Gastroesophageal sphincter (tissue), 4 donors: ENCODE measurements around the gene DMKN. TPM values are rescaled to one million over a fixed set of nuclear protein-coding genes. Genes with fewer than 3 reads are reported as not detected.

Experiments
- ATAC-seq: fragments of 150-250 bp; one replicate; pipeline ENCODE4 v1.9.1; 2016; ENCODE audit warnings: mild to moderate bottlenecking, moderate library complexity
- H3K27ac ChIP-seq, 4 donors: fragments of 200-600 bp; sonication (generic) in 3 of 4; 1 replicate in 3 of 4; 2 replicates in 1 of 4; pipeline ENCODE4 v1.5.1; 2016 to 2019
- H3K27me3 ChIP-seq: fragments of 200-600 bp; sonication (generic); one replicate; pipeline ENCODE4 v1.5.1; 2019
- H3K36me3 ChIP-seq, 2 donors: fragments of 200-600 bp; sonication (generic); one replicate each; pipeline ENCODE4 v1.5.1; 2019; ENCODE audit warnings: control low read depth in 1 of 2
- H3K4me1 ChIP-seq, 3 donors: fragments of 200-600 bp; sonication (generic); 1 replicate in 2 of 3; 2 replicates in 1 of 3; pipeline ENCODE4 v1.5.1; 2016 to 2019; ENCODE audit warnings: control low read depth in 2 of 3
- H3K4me3 ChIP-seq, 2 donors: fragments of 200-600 bp; sonication (generic); one replicate each; pipeline ENCODE4 v1.5.1; 2019; ENCODE audit warnings: mild to moderate bottlenecking in 1 of 2, moderate library complexity in 1 of 2
- H3K9me3 ChIP-seq, 3 donors: fragments of 200-600 bp; sonication (generic); one replicate each; pipeline ENCODE4 v1.5.1; 2017 to 2019; ENCODE audit warnings: control low read depth in 2 of 3
- EP300 ChIP-seq: sonication (generic); formaldehyde crosslinking; IDR thresholded peaks from one replicate; pipeline ENCODE4 v1.6.1; 2017; ENCODE audit warnings: antibody characterized with exemption, mild to moderate bottlenecking
- POLR2A ChIP-seq, 2 donors: fragments of 450-650 bp; IDR thresholded peaks; one replicate each; pipeline ENCODE4 v1.6.1; 2017; ENCODE audit warnings: antibody characterized with exemption in 2 of 2, mild to moderate bottlenecking in 2 of 2, moderate library complexity in 1 of 2
- POLR2AphosphoS5 ChIP-seq: sonication (generic); formaldehyde crosslinking; IDR thresholded peaks from one replicate; pipeline ENCODE4 v1.6.1; 2017; ENCODE audit warnings: antibody characterized with exemption
- WGBS, 2 donors: methylation state at CpG; one replicate each; pipeline ENCODE4 v1.1.5; 2018; ENCODE audit warnings: low coverage in 1 of 2; 5-methylcytosine and 5-hydroxymethylcytosine counted together
- total RNA-seq, 4 donors: library from RNA; depleted of rRNA; stranded (reverse); fragments of >200 nt; gene quantifications; one replicate each; pipeline ENCODE4 v1.1.0, GENCODE V29; 2016
- TF ChIP-seq, protein P1 (sequence below), 4 experiments: fragments of 200-600 bp in 2 of 4; fragments of 450-650 bp in 2 of 4; sonication (generic) in 1 of 4; IDR thresholded peaks; one replicate each; pipeline ENCODE4 v1.5.1; 2017 to 2019; ENCODE audit warnings: antibody characterized with exemption in 4 of 4, mild to moderate bottlenecking in 2 of 4, moderate library complexity in 2 of 4

Gene DMKN
- total RNA-seq, 4 donors from 2014 or later, result 5.6 to 20.0 (median 9.0) TPM

DNA sequence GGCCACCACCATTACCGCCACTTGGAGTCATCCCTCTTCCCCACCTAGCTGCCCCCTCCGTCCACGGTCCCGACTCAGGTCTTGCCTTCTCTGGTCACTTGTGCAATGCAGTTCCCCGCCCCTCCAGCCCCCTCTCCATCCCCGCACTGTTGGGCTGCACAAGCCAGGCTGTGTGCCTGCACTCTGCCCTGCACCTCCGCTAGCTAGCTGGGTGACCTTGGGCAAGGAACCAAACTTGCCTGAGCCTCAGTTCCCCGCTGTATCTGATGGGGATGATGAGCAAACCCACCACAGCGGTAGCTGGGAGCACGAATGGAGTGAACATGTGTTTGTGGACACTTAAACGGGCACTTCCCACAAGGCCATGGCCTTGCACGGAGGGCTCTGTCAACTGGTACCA, 26.4 kb upstream of the DMKN start:
- TF ChIP-seq POLR2A (IDR thresholded peaks at IDR 0.05) (no peak), POLR2AphosphoS5 (no peak), EP300 (no peak)
- TF ChIP-seq, protein P1, sequence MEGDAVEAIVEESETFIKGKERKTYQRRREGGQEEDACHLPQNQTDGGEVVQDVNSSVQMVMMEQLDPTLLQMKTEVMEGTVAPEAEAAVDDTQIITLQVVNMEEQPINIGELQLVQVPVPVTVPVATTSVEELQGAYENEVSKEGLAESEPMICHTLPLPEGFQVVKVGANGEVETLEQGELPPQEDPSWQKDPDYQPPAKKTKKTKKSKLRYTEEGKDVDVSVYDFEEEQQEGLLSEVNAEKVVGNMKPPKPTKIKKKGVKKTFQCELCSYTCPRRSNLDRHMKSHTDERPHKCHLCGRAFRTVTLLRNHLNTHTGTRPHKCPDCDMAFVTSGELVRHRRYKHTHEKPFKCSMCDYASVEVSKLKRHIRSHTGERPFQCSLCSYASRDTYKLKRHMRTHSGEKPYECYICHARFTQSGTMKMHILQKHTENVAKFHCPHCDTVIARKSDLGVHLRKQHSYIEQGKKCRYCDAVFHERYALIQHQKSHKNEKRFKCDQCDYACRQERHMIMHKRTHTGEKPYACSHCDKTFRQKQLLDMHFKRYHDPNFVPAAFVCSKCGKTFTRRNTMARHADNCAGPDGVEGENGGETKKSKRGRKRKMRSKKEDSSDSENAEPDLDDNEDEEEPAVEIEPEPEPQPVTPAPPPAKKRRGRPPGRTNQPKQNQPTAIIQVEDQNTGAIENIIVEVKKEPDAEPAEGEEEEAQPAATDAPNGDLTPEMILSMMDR (IDR thresholded peaks at IDR 0.05), result no peak
- Histone ChIP-seq H3K9me3 (no peaks in the 10 kb centered on the region), H3K36me3 (peaks cover 0 to 8% of the 10 kb centered on the region in 2 donors), H3K27ac (no peak overlapping the region), H3K4me3 (no peak overlapping the region), H3K4me1 (peaks cover 0 to 8% (median 7%) of the 10 kb centered on the region in 3 donors), H3K27me3 (peaks cover 18% of the 10 kb centered on the region)
- 81 to 87% methylated on average over 3 to 4 of the region's 12 CpGs for WGBS, 2 donors
- no peak for ATAC-seq

DNA sequence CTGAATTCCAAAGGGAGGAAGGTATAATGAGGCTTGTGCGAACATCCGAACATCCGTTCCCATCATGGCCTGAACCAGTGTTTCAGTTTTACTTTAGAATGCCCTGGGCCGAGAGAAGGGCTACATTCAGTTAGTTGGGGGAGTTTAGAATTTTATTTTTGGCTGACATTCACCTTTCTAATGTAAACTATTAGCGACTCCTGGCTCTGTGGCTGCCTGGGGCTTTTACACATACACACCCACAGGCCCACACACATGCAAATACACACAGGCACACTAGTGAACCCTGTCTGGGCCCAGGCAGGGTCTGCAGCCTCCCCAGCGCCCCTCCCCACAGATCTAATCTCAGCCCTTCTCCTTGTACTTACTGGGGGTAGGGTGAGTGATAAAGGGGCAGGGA, 25.9 kb upstream of the DMKN start:
- Histone ChIP-seq H3K9me3 (no peaks in the 10 kb centered on the region), H3K36me3 (peaks cover 0 to 8% of the 10 kb centered on the region in 2 donors)

DNA sequence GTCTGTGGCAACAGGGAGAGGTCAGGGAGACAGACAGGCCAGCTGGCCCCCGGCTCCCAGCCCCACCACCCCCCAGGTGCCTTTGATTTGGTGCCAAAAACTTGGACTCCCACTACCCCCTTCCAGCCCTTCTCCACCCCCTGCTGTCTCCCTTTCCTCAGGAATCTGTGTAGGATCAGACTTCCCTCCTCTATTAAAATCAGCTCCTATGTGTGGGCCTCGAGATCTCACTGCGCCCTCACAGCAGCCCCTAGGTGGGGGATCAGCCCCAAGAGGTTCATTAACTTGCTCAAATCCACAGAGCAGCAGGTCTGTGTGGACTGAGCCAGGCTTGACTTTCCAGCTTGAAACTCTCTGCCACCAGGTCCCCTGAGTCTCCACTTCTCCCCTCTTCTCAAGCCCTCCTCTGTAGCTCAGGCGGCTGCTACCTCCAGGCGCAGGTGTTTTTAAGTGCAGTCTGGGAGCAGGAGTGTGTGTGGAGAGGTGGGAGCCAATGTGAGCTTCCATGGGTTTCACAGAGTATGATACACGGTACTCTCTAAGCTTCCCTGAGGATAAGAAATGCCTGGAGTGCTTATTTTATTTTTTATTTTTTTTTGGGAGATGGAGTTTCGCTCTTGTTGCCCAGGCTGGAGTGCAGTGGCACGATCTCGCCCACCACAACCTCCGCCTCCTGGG, 21.5 kb upstream of the DMKN start:
- peaks cover 67% of the 10 kb centered on the region for H3K27me3 ChIP-seq
- no peak overlapping the region for H3K27ac ChIP-seq
- ATAC-seq, result no peak
- peaks cover 0 to 8% (median 0%) of the 10 kb centered on the region in 3 donors for H3K4me1 ChIP-seq
- no peaks in the 10 kb centered on the region for H3K9me3 ChIP-seq
- H3K4me3 ChIP-seq, result no peak overlapping the region
- TF ChIP-seq, protein P1 (IDR thresholded peaks at IDR 0.05), result no peak
- TF ChIP-seq POLR2A (IDR thresholded peaks at IDR 0.05), result no peak
- TF ChIP-seq EP300, result no peak
- no peak for TF ChIP-seq POLR2AphosphoS5
- H3K36me3 ChIP-seq, result no peaks in the 10 kb centered on the region
- WGBS, 2 donors, result 50 to 72% methylated on average over 6 of the region's 10 CpGs

More for the DNA sequence above, 25.9 kb upstream of the DMKN start:
- 35 to 55% methylated on average over 2 to 6 of the region's 6 CpGs for WGBS, 2 donors
- no peak for ATAC-seq
- TF ChIP-seq EP300 (no peak), POLR2AphosphoS5 (no peak)
- TF ChIP-seq, protein P1 (IDR thresholded peaks at IDR 0.05), result no peak
- peaks cover 23% of the 10 kb centered on the region for H3K27me3 ChIP-seq
- no peak overlapping the region for H3K4me3 ChIP-seq
- H3K27ac ChIP-seq, result no peak overlapping the region
- peaks cover 0 to 3% (median 2%) of the 10 kb centered on the region in 3 donors for H3K4me1 ChIP-seq

DNA sequence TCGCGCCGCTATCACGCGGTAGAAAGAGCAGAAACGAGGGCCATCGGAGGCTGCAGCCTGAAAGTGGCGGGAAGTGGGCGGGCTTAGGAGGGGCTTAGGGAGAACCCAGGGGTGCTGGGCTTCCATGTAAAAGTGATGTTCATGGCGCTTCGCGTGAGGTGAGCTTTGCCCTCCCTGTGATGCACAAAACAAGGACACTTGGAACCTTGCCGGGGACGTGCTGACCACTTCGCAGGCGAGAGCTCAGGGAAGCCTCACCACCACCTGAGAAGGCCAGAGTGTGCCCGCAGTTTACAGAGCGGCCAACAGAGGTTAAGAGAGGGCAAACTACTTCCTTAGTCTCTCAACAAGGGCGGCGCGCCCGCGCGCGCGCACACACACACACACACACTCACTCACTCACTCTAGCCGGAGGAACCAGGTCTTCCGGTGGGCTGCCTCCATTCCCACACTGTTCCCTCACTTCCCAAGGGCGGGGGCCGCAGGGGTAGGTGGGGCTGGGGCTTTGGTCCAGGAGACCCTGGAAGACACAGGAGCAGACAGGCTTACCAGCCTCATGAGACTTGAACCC, 20.5 kb upstream of the DMKN start:
- no peak overlapping the region for H3K4me3 ChIP-seq
- peaks cover 0 to 8% (median 0%) of the 10 kb centered on the region in 3 donors for H3K4me1 ChIP-seq
- H3K27ac ChIP-seq, result no peak overlapping the region
- H3K36me3 ChIP-seq, result no peaks in the 10 kb centered on the region
- no peaks in the 10 kb centered on the region for H3K9me3 ChIP-seq
- 20% methylated on average over 2 of the region's 30 CpGs; no CpG with 5 or more reads in 1 of the 2 donors for WGBS, 2 donors
- ATAC-seq, result no peak
- no peak for TF ChIP-seq POLR2A (IDR thresholded peaks at IDR 0.05)
- TF ChIP-seq, protein P1 (IDR thresholded peaks at IDR 0.05), result no peak
- TF ChIP-seq POLR2AphosphoS5, result no peak
- TF ChIP-seq EP300, result no peak
- peaks cover 77% of the 10 kb centered on the region for H3K27me3 ChIP-seq
